ELF-1 (cell line): ENCODE measurements around the gene CABYR.
"Not testable (repeated sequence)": the region's sequence is repeated elsewhere in the genome, so short reads cannot be mapped to it uniquely, and the experiment has no call there.

Experiments used
- DNase-seq: peaks from one replicate; pipeline ENCODE4 v3.0.0-alpha.2; 2016; ENCODE audit warnings: low read depth, low spot score

Gene CABYR

GRCh38 chr18:24128700-24129099, 10.2 kb upstream of the CABYR start:
- DNase-seq: no peak

DNA sequence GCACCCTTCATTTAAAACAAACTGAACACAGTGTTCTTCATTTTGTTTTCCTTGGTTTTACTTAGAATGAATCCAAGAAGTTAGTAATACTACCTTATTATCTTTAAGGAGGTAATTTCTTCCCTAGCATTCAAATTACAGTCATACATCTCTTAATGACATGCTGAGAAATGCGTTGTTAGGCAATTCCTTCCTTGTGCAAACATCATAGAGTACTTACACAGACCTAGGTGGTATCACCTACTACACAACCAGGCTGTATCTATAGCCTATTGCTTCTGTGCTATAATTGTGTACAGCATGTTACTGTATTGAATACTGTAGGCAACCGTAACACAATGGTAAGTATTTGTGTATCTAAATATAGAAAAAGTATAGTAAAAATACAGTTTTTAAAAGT, 8.4 kb upstream of the CABYR start:
- DNase-seq: no peak

DNA sequence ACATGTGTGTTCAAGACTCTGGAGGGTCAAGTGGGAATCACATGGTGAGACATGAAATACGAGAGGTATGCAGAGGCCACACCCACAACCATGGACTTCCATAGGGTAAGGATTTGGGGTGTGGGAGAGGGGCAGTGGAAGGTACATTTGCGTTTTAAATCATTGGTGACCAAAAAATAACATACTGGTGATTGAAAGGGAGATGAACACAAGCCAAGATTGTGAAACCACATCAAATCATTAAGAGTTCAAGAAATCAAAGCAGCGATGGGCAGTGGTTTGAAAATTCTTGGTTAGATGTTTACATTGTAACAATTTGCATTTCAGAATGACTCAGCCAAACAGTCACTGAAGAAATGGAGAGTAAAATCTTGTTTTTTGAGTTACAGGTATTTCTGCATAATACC, 1.9 kb upstream of the CABYR start:
- DNase-seq: no peak

DNA sequence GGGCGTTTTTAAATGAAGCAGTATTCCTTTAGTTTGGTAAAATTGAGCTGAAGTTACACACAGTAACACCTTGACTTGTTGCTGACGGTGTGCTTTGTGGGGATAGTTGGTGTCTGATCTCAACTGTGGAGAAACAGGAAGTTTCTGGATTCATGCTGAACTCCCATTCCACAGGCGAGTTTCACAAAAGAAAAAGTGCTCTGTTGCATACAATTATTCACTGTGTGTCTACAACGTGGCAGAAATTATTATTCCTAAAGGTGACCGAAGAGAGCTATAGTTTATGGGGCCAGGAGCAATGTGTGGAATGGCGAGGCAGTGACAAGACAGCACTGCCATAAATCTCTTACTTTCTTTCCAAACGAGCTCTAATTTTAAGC, 463 bp upstream of the CABYR start:
- no peak for DNase-seq

GRCh38 chr18:24140697-24141096, 1.8 kb downstream of the CABYR start:
- DNase-seq: no peak

- DNase-seq: no peak
Observed at GRCh38 chr18:24142376-24142775, 3.5 kb downstream of the CABYR start.

GRCh38 chr18:24149591-24149990, 10.7 kb downstream of the CABYR start:
- not testable (repeated sequence) for DNase-seq

DNA sequence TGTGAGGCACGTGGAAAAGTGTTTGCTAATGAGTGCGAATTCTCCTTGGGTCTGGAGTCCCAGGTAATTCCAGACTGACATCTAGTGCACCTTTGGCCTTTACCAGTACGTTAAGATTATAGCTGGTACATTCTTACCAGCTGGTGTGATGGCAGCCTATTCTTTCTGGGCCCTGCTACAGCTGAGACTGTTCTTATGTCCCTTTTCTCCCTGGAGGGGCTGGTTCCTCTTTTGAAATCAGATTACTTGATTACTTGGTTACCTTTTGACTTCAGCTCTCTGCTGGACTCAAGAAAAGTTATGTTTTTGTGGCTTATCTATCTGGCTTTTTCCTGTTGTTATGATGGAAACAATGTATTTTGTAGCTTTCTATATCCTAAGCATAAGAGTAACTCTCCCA, 14.5 kb downstream of the CABYR start:
- no peak for DNase-seq

DNA sequence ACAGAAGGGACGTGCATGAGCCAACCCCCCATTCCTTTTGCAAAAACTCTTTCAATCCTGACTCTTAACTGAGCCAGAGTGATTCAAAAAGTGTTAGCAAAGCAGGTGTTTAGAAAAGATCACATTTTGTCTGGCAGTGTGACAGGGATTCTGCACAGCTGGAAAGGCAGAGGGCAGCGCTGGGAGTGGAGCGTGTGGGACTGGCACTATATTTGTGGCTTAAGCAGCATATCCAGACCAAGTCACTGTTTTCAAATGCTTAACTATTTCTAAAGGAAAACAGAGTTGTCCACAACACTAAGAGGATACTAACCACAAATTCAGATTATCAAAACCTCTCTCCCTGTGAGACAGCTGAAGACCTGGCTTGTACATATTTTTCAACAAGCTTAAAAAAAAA, 19.0 kb downstream of the CABYR start:
- no peak for DNase-seq

GRCh38 chr18:24160086-24160485, 21.2 kb downstream of the CABYR start:
- DNase-seq: no peak

GRCh38 chr18:24161304-24161703, 22.4 kb downstream of the CABYR start:
- DNase-seq: no peak

GRCh38 chr18:24168496-24168895, 29.6 kb downstream of the CABYR start:
- peak; percentile 13 for DNase-seq

GRCh38 chr18:24170360-24170759, 31.5 kb downstream of the CABYR start:
- no peak for DNase-seq

GRCh38 chr18:24173997-24174396, 35.1 kb downstream of the CABYR start:
- no peak for DNase-seq

DNA sequence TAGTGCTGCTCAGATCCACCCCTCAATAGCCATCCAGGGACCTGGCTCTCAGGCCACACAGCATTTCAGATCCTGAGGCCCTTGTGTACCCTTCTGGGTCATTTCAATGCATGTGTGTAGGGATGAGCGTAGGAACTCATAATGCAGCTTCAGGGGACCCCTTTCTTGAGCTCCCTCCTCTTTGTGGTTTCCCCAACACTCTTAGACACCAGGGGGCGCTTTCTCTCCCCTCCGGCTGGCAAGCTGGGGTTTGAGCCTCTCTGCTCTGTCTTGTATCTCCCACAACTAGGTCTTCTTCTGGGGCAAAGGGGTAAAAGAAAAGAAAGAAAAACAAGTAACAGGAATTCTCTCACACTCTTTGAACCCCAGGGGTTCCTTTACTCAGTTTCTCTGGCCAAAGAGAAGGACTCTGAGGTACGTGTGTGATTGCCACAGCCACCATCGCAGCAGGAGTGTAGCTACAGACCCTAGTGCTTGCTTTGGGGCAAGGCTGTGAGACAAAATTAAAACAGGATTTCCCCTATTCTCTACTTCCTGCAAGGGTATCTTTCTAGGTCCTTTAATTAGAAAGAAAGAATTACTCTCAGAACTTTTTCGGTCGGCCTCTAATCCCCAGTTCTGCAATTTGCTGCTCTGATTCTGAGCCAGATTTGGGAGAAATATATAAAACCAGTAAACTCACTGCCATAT, 38.0 kb downstream of the CABYR start:
- DNase-seq: peak; percentile 74

DNA sequence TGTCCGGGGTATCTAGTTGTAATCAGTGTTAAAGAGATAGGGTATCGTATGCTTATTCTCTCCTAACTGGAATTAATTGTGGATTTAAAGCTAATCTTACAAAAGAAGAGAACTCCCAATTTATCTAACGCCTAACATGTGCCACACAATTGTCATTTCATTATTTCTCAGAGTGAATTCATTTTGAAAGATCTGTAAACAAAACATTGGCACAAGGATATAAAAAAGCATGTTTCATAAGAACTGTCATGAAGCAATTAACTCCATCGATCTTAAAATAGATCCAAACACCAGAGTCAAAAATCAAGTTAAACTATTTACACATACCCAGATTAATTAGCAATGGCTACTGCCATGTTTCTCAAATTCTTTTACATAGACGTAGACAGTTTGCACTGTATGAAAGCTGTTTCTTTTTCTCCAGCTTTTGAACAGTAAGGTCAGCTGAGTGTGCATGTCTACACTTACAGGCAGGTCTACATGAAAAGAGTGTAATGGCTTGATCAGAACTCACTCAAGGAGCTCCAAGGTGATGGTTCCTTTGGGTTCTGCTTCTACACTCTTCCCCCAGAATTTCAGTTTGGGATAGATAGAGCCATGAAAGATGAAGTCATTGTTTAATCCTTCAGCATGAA, 38.8 kb downstream of the CABYR start:
- DNase-seq: no peak

DNA sequence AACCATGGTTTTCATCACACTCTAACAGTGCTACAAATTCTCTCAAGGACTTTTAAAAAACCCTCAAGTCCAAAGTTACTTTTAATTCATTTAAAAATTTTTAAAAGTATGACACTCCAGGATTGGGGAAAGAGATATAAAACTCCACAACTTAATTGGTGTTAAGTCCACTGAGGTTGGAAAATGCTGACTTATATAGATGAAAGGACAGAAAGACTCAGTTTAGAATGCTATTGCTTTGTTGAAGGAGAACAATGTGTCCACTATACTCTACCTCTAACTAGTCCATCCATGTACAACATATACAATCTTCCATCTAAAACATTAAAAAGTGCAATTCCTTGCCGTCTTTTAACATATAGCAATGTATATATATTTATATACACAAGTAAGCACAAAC, 41.2 kb downstream of the CABYR start:
- DNase-seq: no peak

DNA sequence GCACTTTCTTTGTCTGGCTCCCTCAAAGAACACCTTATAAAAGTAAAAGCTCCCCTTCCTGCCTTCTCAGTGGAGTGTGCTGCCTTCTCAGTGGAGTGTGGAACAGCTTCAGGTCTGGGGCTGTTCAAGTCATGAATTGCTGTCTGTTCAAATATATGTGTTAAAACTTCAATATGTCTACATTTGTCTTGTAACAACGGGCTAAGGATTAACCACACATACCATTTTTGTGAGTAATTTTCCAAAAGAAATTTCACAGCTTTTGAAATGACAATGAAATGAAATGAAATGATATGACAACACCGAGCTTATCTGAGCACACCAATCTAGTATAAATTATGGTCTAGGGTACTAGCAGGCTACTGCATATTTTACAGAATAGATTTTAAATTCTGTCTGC, 42.9 kb downstream of the CABYR start:
- no peak for DNase-seq

DNA sequence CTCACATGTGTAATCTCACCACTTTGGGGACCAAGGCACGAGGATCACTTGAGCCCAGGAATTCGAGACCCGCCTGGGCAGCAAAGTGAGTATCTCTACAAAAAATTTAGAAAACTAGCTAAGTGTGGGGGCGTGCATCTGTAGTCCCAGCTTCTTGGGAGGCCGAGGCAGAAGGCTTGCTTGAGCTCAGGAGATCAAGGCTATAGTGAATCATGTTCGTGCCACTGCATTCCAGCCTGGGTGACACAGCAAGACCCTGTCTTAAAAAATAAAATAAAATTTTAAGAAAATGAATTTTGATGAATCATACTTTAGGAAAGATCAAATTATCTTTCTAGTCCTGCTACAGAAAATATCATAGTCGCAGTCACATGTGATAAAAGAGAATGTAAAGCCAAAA, 46.9 kb downstream of the CABYR start:
- DNase-seq: no peak

DNA sequence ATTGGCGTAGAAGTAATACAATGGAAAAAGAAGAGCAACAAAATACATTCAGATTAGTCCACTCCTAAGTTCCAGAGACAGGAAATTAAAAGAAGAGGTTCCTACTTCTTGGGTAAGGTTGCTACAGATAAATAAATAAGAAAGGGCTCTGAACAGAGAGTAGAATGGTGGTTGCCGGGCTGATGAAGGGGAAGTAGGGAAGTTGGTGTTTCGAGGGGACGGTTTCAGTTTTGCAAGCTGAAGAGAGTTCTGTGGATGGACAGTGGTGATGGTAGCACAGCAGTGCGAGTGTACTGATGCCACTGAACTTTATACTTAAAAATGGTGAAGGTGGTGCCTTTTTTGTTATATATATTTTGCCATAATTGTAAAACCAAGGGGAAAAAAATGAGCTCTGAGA, 48.2 kb downstream of the CABYR start:
- DNase-seq: no peak

GRCh38 chr18:24187689-24188088, 48.8 kb downstream of the CABYR start:
- DNase-seq: no peak

DNA sequence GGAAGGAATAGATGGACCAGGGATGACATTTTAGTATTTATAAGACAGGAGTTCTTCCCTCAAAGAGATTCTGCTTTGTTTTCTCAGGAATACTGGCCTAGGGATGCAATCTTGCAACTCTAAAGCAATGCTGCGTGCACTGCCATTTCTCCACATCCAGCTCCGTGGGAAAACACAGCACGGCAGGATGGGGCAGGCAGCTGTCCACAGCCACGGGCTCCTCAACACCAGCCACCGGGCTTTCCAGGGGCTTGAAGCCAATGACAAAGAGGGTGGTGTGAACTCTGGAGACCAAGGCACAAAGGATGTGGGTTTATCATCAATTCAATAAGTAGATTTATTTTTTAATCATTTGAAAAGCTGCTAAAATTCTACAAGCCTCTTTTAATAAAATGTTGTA, 49.3 kb downstream of the CABYR start:
- no peak for DNase-seq

DNA sequence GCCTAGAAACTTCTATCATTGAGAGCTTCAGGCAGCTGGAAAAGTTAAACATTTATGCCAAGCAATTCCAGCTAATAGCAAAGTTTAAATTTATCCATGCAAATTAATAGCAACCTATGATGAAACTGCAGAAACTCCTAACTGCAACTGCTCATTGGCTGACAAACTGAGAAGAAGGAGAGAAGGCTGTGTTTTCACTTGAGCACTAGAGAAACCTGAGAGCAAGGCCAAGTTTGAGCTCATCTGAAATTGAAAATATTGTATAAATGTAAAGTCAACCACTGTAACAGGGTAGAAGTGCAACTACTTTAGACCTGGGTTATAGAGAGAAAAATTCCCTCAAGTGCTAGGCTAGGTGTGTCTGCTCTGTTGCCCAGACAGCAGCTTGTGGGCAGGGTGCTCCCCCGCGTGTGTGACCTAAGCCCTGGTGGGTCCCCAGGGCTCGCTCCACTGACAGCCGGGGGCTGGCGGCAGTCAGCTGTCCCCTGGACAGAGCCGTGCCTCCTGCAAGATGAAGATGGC, 50.2 kb downstream of the CABYR start:
- DNase-seq: no peak
